H1 (cell line): ENCODE measurements around the gene NKAIN2. TPM values are rescaled to one million over a fixed set of nuclear protein-coding genes. Genes with fewer than 3 reads are reported as not detected.

ENCODE experiments used
- CTCF ChIA-PET: fragments of 300-600 bp; sonication (Branson Sonifier 250); formaldehyde crosslinking; loops from one replicate; lab custom pipeline; 2021; ENCODE audit not compliant: partially characterized antibody; lab: Charles Lee
- POLR2A ChIA-PET: fragments of 300-600 bp; sonication (Branson Sonifier 250); formaldehyde crosslinking; loops from one replicate; lab custom pipeline; 2021; ENCODE audit warnings: inconsistent platforms; ENCODE audit not compliant: partially characterized antibody; lab: Charles Lee
- DNase-seq, 2 experiments: peaks; one replicate each; pipeline versions ENCODE4 v3.0.0 to v3.0.0-alpha.2; 2010 to 2022; ENCODE audit warnings: low spot score in 2 of 2, low read depth in 1 of 2, mixed read lengths in 1 of 2
- FAIRE-seq: peaks from 2 replicates; lab custom pipeline; 2011; peaks lifted over from hg19 to GRCh38; lab: Jason Lieb, UNC
- H2AFZ ChIP-seq: 2 replicates; pipeline ENCODE4 v1.8.1; 2012; ENCODE audit warnings: low read length, inconsistent platforms
- H2AK5ac ChIP-seq: 2 replicates; pipeline ENCODE4 v1.6.1; 2013; ENCODE audit warnings: low read depth, low read length
- H2BK120ac ChIP-seq: replicated peaks from 2 replicates; pipeline ENCODE3; 2013; ENCODE audit warnings: low read depth, low read length, inconsistent platforms
- H2BK12ac ChIP-seq: 2 replicates; pipeline ENCODE4 v1.6.1; 2013; ENCODE audit warnings: low read depth, low read length
- H2BK15ac ChIP-seq: 2 replicates; pipeline ENCODE4 v1.6.1; 2013; ENCODE audit warnings: low read length
- H2BK20ac ChIP-seq: 2 replicates; pipeline ENCODE4 v1.6.1; 2013; ENCODE audit warnings: low read length
- H2BK5ac ChIP-seq: 2 replicates; pipeline ENCODE4 v1.6.1; 2013; ENCODE audit warnings: low read depth, low read length
- H3K14ac ChIP-seq: 2 replicates; pipeline ENCODE4 v1.6.1; 2013; ENCODE audit warnings: inconsistent platforms; ENCODE audit not compliant: insufficient read length
- H3K18ac ChIP-seq: 2 replicates; pipeline ENCODE4 v1.6.1; 2013; ENCODE audit warnings: low read length; ENCODE audit errors: extremely low read depth
- H3K23ac ChIP-seq: 2 replicates; pipeline ENCODE4 v1.6.1; 2013; ENCODE audit warnings: inconsistent platforms; ENCODE audit not compliant: insufficient read length
- H3K23me2 ChIP-seq: 2 replicates; pipeline ENCODE4 v1.6.1; 2013; ENCODE audit warnings: low read depth, low read length
- H3K27ac ChIP-seq: 2 replicates; pipeline ENCODE4 v1.6.1; 2011; ENCODE audit warnings: low read depth, low read length, inconsistent platforms
- H3K27me3 ChIP-seq, 4 experiments: replicated peaks in 1 of 4; 1 replicate in 1 of 4; 2 replicates in 3 of 4; pipeline versions ENCODE4 v1.6.1 to v1.8.1; 2011 to 2013; ENCODE audit warnings: low read length in 3 of 4, mild to moderate bottlenecking in 3 of 4, inconsistent platforms in 2 of 4, mixed read lengths in 2 of 4, moderate library complexity in 1 of 4; ENCODE audit not compliant: control insufficient read depth in 3 of 4, insufficient read depth in 3 of 4; ENCODE audit errors: extremely low read depth in 1 of 4
- H3K36me3 ChIP-seq, 4 experiments: 2 replicates each; pipeline versions ENCODE4 v1.6.1 to v1.8.1; 2011 to 2013; ENCODE audit warnings: mild to moderate bottlenecking in 4 of 4, low read length in 3 of 4, moderate library complexity in 2 of 4, control low read depth in 1 of 4, inconsistent platforms in 1 of 4; ENCODE audit not compliant: insufficient read depth in 4 of 4, control insufficient read depth in 2 of 4
- H3K4ac ChIP-seq: replicated peaks from 2 replicates; pipeline ENCODE3; 2013; ENCODE audit warnings: low read length, low read depth, mixed read lengths, inconsistent platforms; ENCODE audit not compliant: insufficient read length
- H3K4me1 ChIP-seq, 4 experiments: replicated peaks in 1 of 4; 1 replicate in 1 of 4; 2 replicates in 3 of 4; pipeline versions ENCODE4 v1.6.1 to v1.8.1; 2011 to 2013; ENCODE audit warnings: low read length in 3 of 4, inconsistent platforms in 2 of 4, mixed read lengths in 1 of 4; ENCODE audit not compliant: insufficient read depth in 4 of 4, control insufficient read depth in 3 of 4
- H3K4me2 ChIP-seq, 2 experiments: 2 replicates each; pipeline versions ENCODE4 v1.6.1 to v1.8.1; 2011 to 2013; ENCODE audit warnings: low read depth in 2 of 2, low read length in 2 of 2, control low read depth in 1 of 2, inconsistent platforms in 1 of 2, mild to moderate bottlenecking in 1 of 2; ENCODE audit not compliant: insufficient read depth in 1 of 2
- H3K4me3 ChIP-seq, 4 experiments: fragments of 200-600, 300-600 bp in 1 of 4; sonication (generic), shearing (Covaris generic), sonication (Bioruptor Twin) in 1 of 4; 2 replicates each; pipeline versions ENCODE4 v1.5.1 to v1.8.1; 2011 to 2016; ENCODE audit warnings: low read length in 4 of 4, low read depth in 3 of 4, control low read depth in 2 of 4, inconsistent platforms in 2 of 4, mild to moderate bottlenecking in 2 of 4, mixed read lengths in 1 of 4, moderate library complexity in 1 of 4; ENCODE audit not compliant: insufficient read depth in 2 of 4; ENCODE audit errors: extremely low read depth in 1 of 4
- H3K56ac ChIP-seq: replicated peaks from 2 replicates; pipeline ENCODE3; 2013; ENCODE audit warnings: low read depth, mild to moderate bottlenecking, mixed read lengths, low read length, inconsistent platforms; ENCODE audit not compliant: insufficient read length
- H3K79me1 ChIP-seq: 2 replicates; pipeline ENCODE4 v1.6.1; 2013; ENCODE audit warnings: low read depth, low read length, control low read depth
- H3K79me2 ChIP-seq, 2 experiments: 2 replicates each; pipeline versions ENCODE4 v1.6.1 to v1.8.1; 2012 to 2013; ENCODE audit warnings: low read length in 2 of 2, mild to moderate bottlenecking in 2 of 2, inconsistent platforms in 1 of 2; ENCODE audit not compliant: insufficient read depth in 2 of 2, control insufficient read depth in 1 of 2
- H3K9ac ChIP-seq, 4 experiments: replicated peaks in 1 of 4; 1 replicate in 1 of 4; 2 replicates in 3 of 4; pipeline versions ENCODE4 v1.6.1 to v1.8.1; 2011 to 2013; ENCODE audit warnings: low read depth in 3 of 4, low read length in 3 of 4, control low read depth in 2 of 4, mild to moderate bottlenecking in 2 of 4, moderate library complexity in 2 of 4, inconsistent platforms in 1 of 4; ENCODE audit errors: extremely low read depth in 1 of 4
- H3K9me3 ChIP-seq, 2 experiments: 2 replicates each; pipeline versions ENCODE4 v1.6.1 to v1.8.1; 2012 to 2013; ENCODE audit warnings: mild to moderate bottlenecking in 2 of 2, moderate library complexity in 2 of 2, control low read depth in 1 of 2, inconsistent platforms in 1 of 2, low read depth in 1 of 2, low read length in 1 of 2, mixed read lengths in 1 of 2; ENCODE audit not compliant: insufficient read depth in 2 of 2
- H4K20me1 ChIP-seq, 2 experiments: replicated peaks in 1 of 2; 2 replicates each; pipeline versions ENCODE3 to v1.8.1; 2011 to 2013; ENCODE audit warnings: inconsistent platforms in 2 of 2, low read length in 2 of 2, mild to moderate bottlenecking in 1 of 2; ENCODE audit not compliant: insufficient read depth in 2 of 2, control insufficient read depth in 1 of 2
- H4K5ac ChIP-seq: 2 replicates; pipeline ENCODE4 v1.6.1; 2013; ENCODE audit warnings: low read length, low read depth, mixed read lengths, inconsistent platforms; ENCODE audit not compliant: insufficient read length
- H4K8ac ChIP-seq: 2 replicates; pipeline ENCODE4 v1.8.0; 2013; ENCODE audit warnings: mild to moderate bottlenecking, moderate library complexity, low read length, inconsistent platforms; ENCODE audit not compliant: insufficient read depth; ENCODE audit errors: extremely low read depth
- H4K91ac ChIP-seq: replicated peaks from 2 replicates; pipeline ENCODE3; 2013; ENCODE audit warnings: low read length, mixed read lengths, inconsistent platforms; ENCODE audit not compliant: insufficient read length
- ASH2L ChIP-seq: fragments of 200-600, 300-600 bp; sonication (generic); IDR thresholded peaks from one replicate; pipeline ENCODE4 v1.7.1; 2017; ENCODE audit warnings: low read length
- CBX5 ChIP-seq: fragments of 300-800, 300-1000 bp; sonication (generic); IDR thresholded peaks from 2 replicates; pipeline ENCODE4 v1.7.1; 2016; ENCODE audit warnings: antibody characterized with exemption, low read length, low read depth
- PHF8 ChIP-seq: fragments of 200-600 bp; sonication (generic); conservative IDR thresholded peaks from 2 replicates; pipeline ENCODE4 v1.7.1; 2012; ENCODE audit warnings: low read depth, mild to moderate bottlenecking, inconsistent platforms, low read length, moderate library complexity
- SP2 ChIP-seq: IDR thresholded peaks from 2 replicates; pipeline ENCODE4 v1.6.1; 2012; ENCODE audit warnings: mild to moderate bottlenecking, low read length, inconsistent platforms
- SP4 ChIP-seq: IDR thresholded peaks from 2 replicates; pipeline ENCODE4 v1.6.1; 2012; ENCODE audit warnings: low read length, inconsistent platforms
- WGBS, 2 experiments: shearing (Covaris generic) in 1 of 2; methylation state at CpG; one replicate each; pipeline versions ENCODE4 v1.1.6 to v1.1.7; 2013 to 2015; ENCODE audit warnings: low lambda C conversion rate in 2 of 2, mixed read lengths in 2 of 2, inconsistent platforms in 1 of 2, low coverage in 1 of 2, missing lambda C conversion rate in 1 of 2; ENCODE audit not compliant: insufficient replicate concordance in 2 of 2, insufficient coverage in 1 of 2, insufficient read length in 1 of 2; ENCODE audit errors: extremely low coverage in 1 of 2, missing lambda C conversion rate in 1 of 2; 5-methylcytosine and 5-hydroxymethylcytosine counted together
- polyA plus RNA-seq, 7 experiments: library from polyadenylated mRNA; depleted of rRNA in 3 of 7; stranded (reverse) in 5 of 7; unstranded in 2 of 7; fragments of >200 nt in 5 of 7; fragments of 200-250 nt in 2 of 7; gene quantifications; 1 replicate in 5 of 7; 2 replicates in 1 of 7; 4 replicates in 1 of 7; pipeline versions ENCODE4 v1.2.1 to v1.2.3, GENCODE V29; 2011 to 2013; ENCODE audit warnings: missing spikeins in 2 of 7, mixed read lengths in 2 of 7
- total RNA-seq: library from RNA; stranded (reverse); fragmentation: NEBNext Ultra II Directional; extraction: Animal tissue kit (Norgen Biotek cat#: 25700); gene quantifications from 2 replicates; pipeline ENCODE4 v1.2.1, GENCODE V29; 2021

Gene NKAIN2
- total and polyA plus RNA-seq, 2 of the 8 experiments (the other 6 are each of a cell fraction or from before 2014, with no cell fraction given), result 0.20 to 0.34 TPM

DNA sequence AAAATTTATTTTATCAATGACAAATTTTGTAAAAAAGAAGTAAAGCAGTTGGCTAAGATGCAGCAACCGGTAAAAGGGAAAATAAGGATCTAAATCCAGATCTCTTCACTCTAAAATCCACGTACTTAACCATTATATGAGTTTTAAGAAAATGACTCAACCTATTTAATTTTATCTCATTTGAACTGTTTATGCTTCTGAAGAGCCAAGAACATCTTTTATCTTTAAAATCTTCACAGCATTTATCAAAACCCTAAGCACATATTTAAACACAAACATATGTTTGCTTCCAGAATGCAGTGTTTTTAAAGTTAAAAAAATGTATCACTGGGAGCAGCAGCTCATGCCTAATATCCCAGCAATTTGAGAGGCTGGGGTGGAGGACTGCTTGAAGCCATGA lies 339.2 kb downstream of the NKAIN2 start:
- no peak overlapping the region for H4K5ac ChIP-seq
- no peak overlapping the region for H2BK20ac ChIP-seq
- no peak overlapping the region for H2AFZ ChIP-seq
- H3K14ac ChIP-seq, result no peak overlapping the region
- H3K4me3 ChIP-seq, result no peak overlapping the region
- POLR2A ChIA-PET, result no interaction called here
- H3K18ac ChIP-seq, result no peak overlapping the region
- H2BK15ac ChIP-seq, result no peak overlapping the region
- no peak overlapping the region for H4K8ac ChIP-seq
- no peak overlapping the region for H3K56ac ChIP-seq
- DNase-seq (no peak), FAIRE-seq (no peak)
- no peaks in the 10 kb centered on the region for H3K79me1 ChIP-seq
- no peak overlapping the region for H2BK5ac ChIP-seq
- H3K4ac ChIP-seq, result no peak overlapping the region
- no peak overlapping the region for H2AK5ac ChIP-seq
- no peaks in the 10 kb centered on the region for H3K27me3 ChIP-seq
- 87% methylated on average over 2 of the region's 2 CpGs; no CpG with 5 or more reads in 1 of the 2 experiments for WGBS, 2 experiments
- CTCF ChIA-PET, result no interaction called here
- no peak overlapping the region for H3K4me2 ChIP-seq
- H2BK120ac ChIP-seq, result no peak overlapping the region
- no peak overlapping the region for H4K91ac ChIP-seq
- H3K79me2 ChIP-seq, result no peaks in the 10 kb centered on the region
- H3K27ac ChIP-seq, result no peak overlapping the region
- H2BK12ac ChIP-seq, result no peak overlapping the region
- H4K20me1 ChIP-seq, result no peaks in the 10 kb centered on the region
- no peak overlapping the region for H3K9ac ChIP-seq
- H3K9me3 ChIP-seq, result no peaks in the 10 kb centered on the region
- H3K4me1 ChIP-seq, result no peaks in the 10 kb centered on the region
- H3K23ac ChIP-seq, result no peak overlapping the region
- no peaks in the 10 kb centered on the region for H3K36me3 ChIP-seq
- no peaks in the 10 kb centered on the region for H3K23me2 ChIP-seq
- TF ChIP-seq CBX5, result no peak
- TF ChIP-seq ASH2L, result no peak
- no peak for TF ChIP-seq PHF8
- TF ChIP-seq SP4, result no peak
- TF ChIP-seq SP2, result no peak
